Measurements from ENCODE around the gene JARID2.

The JARID2 gene

DNA sequence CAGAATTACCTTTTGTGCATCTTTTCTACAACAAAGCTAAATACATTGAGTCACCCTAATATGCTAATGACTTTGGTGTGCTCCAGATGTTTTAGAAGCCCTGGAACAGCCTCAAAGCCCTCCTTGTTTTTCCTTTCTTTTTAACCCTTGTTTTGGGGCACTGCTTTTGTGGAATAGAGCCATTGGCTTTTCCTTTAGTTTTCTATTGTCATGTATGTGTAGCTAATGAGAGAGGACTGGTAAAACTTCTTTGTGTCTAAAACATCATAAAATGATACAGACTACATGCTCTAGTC lies 158.8 kb downstream of the JARID2 start:
- H3K4me1 ChIP-seq (ENCODE audit: low read length): peaks cover 11% of the 10 kb centered on the region
- no peaks in the 10 kb centered on the region for H3K27me3 ChIP-seq (replicated peaks; ENCODE audit: insufficient read depth, low read length)
- no peaks in the 10 kb centered on the region for H3K9me2 ChIP-seq (replicated peaks; ENCODE audit: insufficient read depth, low read length)
- 0 out of 2 replicates have a peak, but pooled peaks cover under 1% of the 10 kb centered on the region for H3F3A ChIP-seq (ENCODE audit: insufficient read depth, low read length)
- H2AFZ ChIP-seq (ENCODE audit: low read length): no peak overlapping the region
- H3K9me3 ChIP-seq (replicated peaks; ENCODE audit: insufficient read depth, low read length): no peaks in the 10 kb centered on the region
- H3K36me3 ChIP-seq (replicated peaks; ENCODE audit: insufficient read depth, low read length): no peaks in the 10 kb centered on the region
- no peak for TF ChIP-seq CTCF (IDR thresholded peaks at IDR 0.05; ENCODE audit: low read length)
- TF ChIP-seq EZH2phosphoT487 (IDR thresholded peaks at IDR 0.05; ENCODE audit: low read length): no peak
- no peak for TF ChIP-seq EZH2 (optimal IDR thresholded peaks at IDR 0.05; ENCODE audit: low read depth, low read length)
- no peak overlapping the region for H3K27ac ChIP-seq (ENCODE audit: low read length)
- H3K79me2 ChIP-seq (ENCODE audit: low read length): peaks cover 98% of the 10 kb centered on the region
- no peak overlapping the region for H3K4me2 ChIP-seq (ENCODE audit: low read depth, low read length)
- no peak overlapping the region for H3K4me3 ChIP-seq (ENCODE audit: low read length)
- DNase-seq: no peak
- no peak overlapping the region for H3K9ac ChIP-seq (ENCODE audit: low read length)
- H4K20me1 ChIP-seq (ENCODE audit: insufficient read depth, low read length): peaks cover 8% of the 10 kb centered on the region

DNA sequence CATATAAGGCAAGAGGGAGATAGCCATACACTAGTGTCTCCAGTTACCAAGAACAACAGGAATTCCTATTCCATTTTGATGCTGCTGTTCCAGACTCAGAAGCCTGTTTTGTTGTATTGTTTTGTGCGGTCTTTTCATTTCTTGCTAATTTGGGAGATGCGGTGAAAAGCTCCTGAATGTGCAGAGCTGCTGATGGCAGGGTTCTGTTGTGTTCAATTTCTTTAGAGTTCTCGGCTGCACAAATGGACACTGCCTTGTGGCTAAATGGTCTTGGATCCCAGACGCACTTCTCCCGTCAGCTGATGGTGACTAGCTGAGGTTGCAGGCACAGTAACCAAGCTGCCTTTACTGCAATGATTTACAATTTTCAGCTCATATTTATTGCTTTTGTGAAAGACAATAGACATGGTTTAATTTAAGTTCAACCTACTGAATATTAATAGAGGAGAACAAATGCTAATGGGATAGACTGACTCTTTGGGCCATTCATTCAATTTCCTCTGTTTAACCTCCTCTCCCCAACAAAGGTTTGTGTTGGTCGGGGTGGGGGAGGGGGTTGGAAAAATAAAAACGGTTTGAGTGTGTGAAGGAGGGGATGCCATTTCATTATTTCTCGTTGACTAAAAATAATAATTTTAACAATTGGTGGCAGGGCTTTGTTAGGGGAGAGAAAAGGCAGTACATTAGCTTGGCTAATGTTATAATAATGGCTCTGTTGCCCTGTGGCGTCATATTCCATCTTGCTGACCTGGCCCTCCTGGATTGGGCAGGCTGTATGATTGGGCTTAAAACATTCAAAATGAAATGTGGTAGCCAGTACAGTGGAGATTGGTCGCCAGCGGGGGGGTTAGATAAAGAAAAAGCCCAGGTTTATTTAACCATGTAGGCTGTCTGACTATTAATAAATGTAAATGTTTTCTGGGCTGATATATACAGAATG lies 159.5 kb downstream of the JARID2 start:
- Histone ChIP-seq H3K9ac (ENCODE audit: low read length) (no peak overlapping the region), H4K20me1 (ENCODE audit: insufficient read depth, low read length) (peaks cover 8% of the 10 kb centered on the region)
- no peak for DNase-seq

DNA sequence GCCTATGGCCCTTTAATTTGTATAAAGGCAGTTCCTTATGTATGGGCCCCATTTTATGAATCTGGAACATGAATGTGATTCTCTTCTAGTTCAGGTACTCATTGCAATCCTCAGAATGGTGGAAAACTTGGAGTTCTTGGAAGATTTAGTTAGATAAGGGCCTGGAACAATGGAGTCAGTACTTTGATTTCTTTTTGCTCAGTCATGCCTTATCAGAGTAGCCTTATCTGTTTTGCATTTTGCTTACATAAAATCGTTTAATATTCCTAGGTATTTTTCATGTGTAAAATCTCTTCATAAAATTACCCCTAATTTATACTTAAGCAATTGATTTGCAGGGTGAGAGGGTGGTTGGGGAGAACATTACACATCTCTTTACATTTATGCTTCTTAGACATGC lies 160.6 kb downstream of the JARID2 start:
- Histone ChIP-seq H3K36me3 (replicated peaks; ENCODE audit: insufficient read depth, low read length) (no peaks in the 10 kb centered on the region), H3K27me3 (replicated peaks; ENCODE audit: insufficient read depth, low read length) (no peaks in the 10 kb centered on the region), H3K4me1 (ENCODE audit: low read length) (peaks cover 18% of the 10 kb centered on the region), H3K27ac (ENCODE audit: low read length) (no peak overlapping the region), H3K9ac (ENCODE audit: low read length) (no peak overlapping the region), H4K20me1 (ENCODE audit: insufficient read depth, low read length) (peaks cover 8% of the 10 kb centered on the region), H3K79me2 (ENCODE audit: low read length) (peaks cover 90% of the 10 kb centered on the region), H3K4me2 (ENCODE audit: low read depth, low read length) (no peak overlapping the region), H3F3A (ENCODE audit: insufficient read depth, low read length) (no peaks in the 10 kb centered on the region), H2AFZ (ENCODE audit: low read length) (no peak overlapping the region), H3K9me2 (replicated peaks; ENCODE audit: insufficient read depth, low read length) (no peaks in the 10 kb centered on the region), H3K4me3 (ENCODE audit: low read length) (no peak overlapping the region), H3K9me3 (replicated peaks; ENCODE audit: insufficient read depth, low read length) (no peaks in the 10 kb centered on the region)
- DNase-seq: no peak
- TF ChIP-seq EZH2phosphoT487 (IDR thresholded peaks at IDR 0.05; ENCODE audit: low read length) (no peak), EZH2 (optimal IDR thresholded peaks at IDR 0.05; ENCODE audit: low read depth, low read length) (no peak), CTCF (IDR thresholded peaks at IDR 0.05; ENCODE audit: low read length) (no peak)

More for the DNA sequence above, 159.5 kb downstream of the JARID2 start:
- Histone ChIP-seq H3K27ac (ENCODE audit: low read length) (no peak overlapping the region), H3K36me3 (replicated peaks; ENCODE audit: insufficient read depth, low read length) (no peaks in the 10 kb centered on the region), H3K4me1 (ENCODE audit: low read length) (peaks cover 10% of the 10 kb centered on the region), H3K9me3 (replicated peaks; ENCODE audit: insufficient read depth, low read length) (no peaks in the 10 kb centered on the region), H3K27me3 (replicated peaks; ENCODE audit: insufficient read depth, low read length) (no peaks in the 10 kb centered on the region), H3F3A (ENCODE audit: insufficient read depth, low read length) (no peaks in the 10 kb centered on the region), H3K4me3 (ENCODE audit: low read length) (no peak overlapping the region), H2AFZ (ENCODE audit: low read length) (no peak overlapping the region), H3K79me2 (ENCODE audit: low read length) (peaks cover 95% of the 10 kb centered on the region), H3K4me2 (ENCODE audit: low read depth, low read length) (no peak overlapping the region), H3K9me2 (replicated peaks; ENCODE audit: insufficient read depth, low read length) (no peaks in the 10 kb centered on the region)
- TF ChIP-seq EZH2phosphoT487 (IDR thresholded peaks at IDR 0.05; ENCODE audit: low read length): no peak
- TF ChIP-seq EZH2 (optimal IDR thresholded peaks at IDR 0.05; ENCODE audit: low read depth, low read length): no peak
- TF ChIP-seq CTCF (IDR thresholded peaks at IDR 0.05; ENCODE audit: low read length): no peak
